HepG2 (cell line): ENCODE measurements around the gene LRRC45. TPM values are rescaled to one million over a fixed set of nuclear protein-coding genes. Genes with fewer than 3 reads are reported as not detected.

ENCODE experiments used
- BHLHE40 ChIP-seq: IDR thresholded peaks from 2 replicates; pipeline ENCODE4 v1.6.1; 2011; ENCODE audit warnings: low read length, improper control_type of control experiment
- CAMTA2 ChIP-seq: sonication (generic); formaldehyde crosslinking; IDR thresholded peaks from 2 replicates; pipeline ENCODE4 v1.4.0; 2020; ENCODE audit warnings: mild to moderate bottlenecking, missing genetic modification reagents, borderline replicate concordance
- ESRRA ChIP-seq: sonication (generic); formaldehyde crosslinking; IDR thresholded peaks from 2 replicates; pipeline ENCODE4 v1.5.1; 2020; ENCODE audit warnings: mild to moderate bottlenecking, low read depth, missing genetic modification reagents
- MEIS1 ChIP-seq: sonication (generic); formaldehyde crosslinking; IDR thresholded peaks from 2 replicates; pipeline ENCODE4 v1.9.0; 2021; ENCODE audit warnings: mild to moderate bottlenecking, missing genetic modification reagents, moderate library complexity, borderline replicate concordance
- MTA1 ChIP-seq: sonication (generic); formaldehyde crosslinking; IDR thresholded peaks from 2 replicates; pipeline ENCODE4 v1.4.0; 2020; ENCODE audit warnings: missing genetic modification reagents, mild to moderate bottlenecking, borderline replicate concordance
- NKX3-1 ChIP-seq: sonication (generic); formaldehyde crosslinking; IDR thresholded peaks from 2 replicates; pipeline ENCODE4 v1.5.0; 2020; ENCODE audit warnings: missing genetic modification reagents
- SMARCC2 ChIP-seq: fragments of 450-650 bp; IDR thresholded peaks from 2 replicates; pipeline ENCODE4 v1.6.1; 2017; ENCODE audit warnings: antibody characterized with exemption, mild to moderate bottlenecking
- SMC3 ChIP-seq: IDR thresholded peaks from 2 replicates; pipeline ENCODE4 v1.6.1; 2011; ENCODE audit warnings: low read length, improper control_type of control experiment
- SNAI1 ChIP-seq: sonication (generic); formaldehyde crosslinking; IDR thresholded peaks from 2 replicates; pipeline ENCODE4 v1.5.0; 2020; ENCODE audit warnings: mild to moderate bottlenecking, missing genetic modification reagents, borderline replicate concordance
- SRF ChIP-seq: IDR thresholded peaks from 2 replicates; pipeline ENCODE4 v1.6.1; 2011; ENCODE audit warnings: mild to moderate bottlenecking, low read depth, low read length, moderate library complexity
- SRY ChIP-seq: sonication (generic); formaldehyde crosslinking; IDR thresholded peaks from 2 replicates; pipeline ENCODE4 v1.8.0; 2022; ENCODE audit warnings: mild to moderate bottlenecking, missing genetic modification reagents
- XBP1 ChIP-seq: sonication (generic); formaldehyde crosslinking; IDR thresholded peaks from 2 replicates; pipeline ENCODE4 v1.5.0; 2020; ENCODE audit warnings: missing genetic modification reagents
- ZFP36 ChIP-seq: fragments of 150-350 bp; IDR thresholded peaks from 2 replicates; pipeline ENCODE4 v1.6.1; 2018; ENCODE audit warnings: borderline replicate concordance, low read length, low read depth; ENCODE audit not compliant: partially characterized antibody
- ZKSCAN5 ChIP-seq: sonication (generic); formaldehyde crosslinking; IDR thresholded peaks from 2 replicates; pipeline ENCODE4 v1.5.1; 2020; ENCODE audit warnings: mild to moderate bottlenecking, missing genetic modification reagents
- ZNF10 ChIP-seq: sonication (generic); formaldehyde crosslinking; IDR thresholded peaks from 2 replicates; pipeline ENCODE4 v1.4.0; 2020; ENCODE audit warnings: mild to moderate bottlenecking, low read depth, missing genetic modification reagents, borderline replicate concordance
- ZNF282 ChIP-seq: fragments of 450-650 bp; IDR thresholded peaks from 2 replicates; pipeline ENCODE4 v1.6.1; 2018; ENCODE audit not compliant: partially characterized antibody
- ZNF296 ChIP-seq: sonication (generic); formaldehyde crosslinking; conservative IDR thresholded peaks from 2 replicates; pipeline ENCODE4 v1.5.0; 2020; ENCODE audit warnings: mild to moderate bottlenecking, missing genetic modification reagents
- ZNF431 ChIP-seq: sonication (generic); formaldehyde crosslinking; IDR thresholded peaks from 2 replicates; pipeline ENCODE4 v1.9.0; 2022; ENCODE audit warnings: missing genetic modification reagents, low read depth, mild to moderate bottlenecking, borderline replicate concordance
- ZNF543 ChIP-seq: sonication (generic); formaldehyde crosslinking; IDR thresholded peaks from 2 replicates; pipeline ENCODE4 v1.4.0; 2020; ENCODE audit warnings: mild to moderate bottlenecking, missing genetic modification reagents
- ZNF556 ChIP-seq: sonication (generic); formaldehyde crosslinking; IDR thresholded peaks from 2 replicates; pipeline ENCODE4 v1.4.0; 2020; ENCODE audit warnings: mild to moderate bottlenecking, missing genetic modification reagents, borderline replicate concordance
- ZNF7 ChIP-seq: IDR thresholded peaks from 2 replicates; pipeline ENCODE4 v1.6.1; 2016; ENCODE audit warnings: missing biosample characterization, missing genetic modification reagents
- polyA plus RNA-seq, 8 experiments: library from polyadenylated mRNA; depleted of rRNA in 3 of 8; stranded (reverse) in 7 of 8; unstranded in 1 of 8; fragments of >200 nt; fragmentation: Illumina TruSeq in 4 of 8; extraction: Trizol in 4 of 8; gene quantifications; 2 replicates each; pipeline versions ENCODE4 v1.2.1 to v1.2.3, GENCODE V29; 2011 to 2016; ENCODE audit warnings: low read depth in 4 of 8, missing spikeins in 1 of 8, mixed read lengths in 1 of 8; ENCODE audit not compliant: insufficient read depth in 1 of 8
- total RNA-seq, 5 experiments: library from RNA; depleted of rRNA; stranded (reverse); fragments of >200 nt; fragmentation: Illumina TruSeq; extraction: Trizol; gene quantifications; 2 replicates each; pipeline ENCODE4 v1.2.3, GENCODE V29; 2016; ENCODE audit warnings: low read depth in 1 of 5
- TF ChIP-seq, protein P1 (sequence below): sonication (generic); formaldehyde crosslinking; IDR thresholded peaks from 2 replicates; pipeline ENCODE4 v1.4.0; 2020; ENCODE audit warnings: missing genetic modification reagents
- TF ChIP-seq, protein P2 (sequence below): sonication (generic); formaldehyde crosslinking; IDR thresholded peaks from 2 replicates; pipeline ENCODE4 v1.5.0; 2020; ENCODE audit warnings: missing genetic modification reagents
- TF ChIP-seq, protein P3 (sequence below): sonication (generic); formaldehyde crosslinking; IDR thresholded peaks from 2 replicates; pipeline ENCODE4 v1.5.0; 2020; ENCODE audit warnings: mild to moderate bottlenecking, missing genetic modification reagents
- TF ChIP-seq, protein P4 (sequence below): sonication (generic); formaldehyde crosslinking; IDR thresholded peaks from 2 replicates; pipeline ENCODE4 v1.4.0; 2020; ENCODE audit warnings: low read depth, mild to moderate bottlenecking, missing genetic modification reagents

LRRC45 gene
- total and polyA plus RNA-seq, 2 of the 13 experiments (the other 11 are each of a cell fraction or from before 2014, with no cell fraction given) = 11.6 to 48.1 TPM

DNA sequence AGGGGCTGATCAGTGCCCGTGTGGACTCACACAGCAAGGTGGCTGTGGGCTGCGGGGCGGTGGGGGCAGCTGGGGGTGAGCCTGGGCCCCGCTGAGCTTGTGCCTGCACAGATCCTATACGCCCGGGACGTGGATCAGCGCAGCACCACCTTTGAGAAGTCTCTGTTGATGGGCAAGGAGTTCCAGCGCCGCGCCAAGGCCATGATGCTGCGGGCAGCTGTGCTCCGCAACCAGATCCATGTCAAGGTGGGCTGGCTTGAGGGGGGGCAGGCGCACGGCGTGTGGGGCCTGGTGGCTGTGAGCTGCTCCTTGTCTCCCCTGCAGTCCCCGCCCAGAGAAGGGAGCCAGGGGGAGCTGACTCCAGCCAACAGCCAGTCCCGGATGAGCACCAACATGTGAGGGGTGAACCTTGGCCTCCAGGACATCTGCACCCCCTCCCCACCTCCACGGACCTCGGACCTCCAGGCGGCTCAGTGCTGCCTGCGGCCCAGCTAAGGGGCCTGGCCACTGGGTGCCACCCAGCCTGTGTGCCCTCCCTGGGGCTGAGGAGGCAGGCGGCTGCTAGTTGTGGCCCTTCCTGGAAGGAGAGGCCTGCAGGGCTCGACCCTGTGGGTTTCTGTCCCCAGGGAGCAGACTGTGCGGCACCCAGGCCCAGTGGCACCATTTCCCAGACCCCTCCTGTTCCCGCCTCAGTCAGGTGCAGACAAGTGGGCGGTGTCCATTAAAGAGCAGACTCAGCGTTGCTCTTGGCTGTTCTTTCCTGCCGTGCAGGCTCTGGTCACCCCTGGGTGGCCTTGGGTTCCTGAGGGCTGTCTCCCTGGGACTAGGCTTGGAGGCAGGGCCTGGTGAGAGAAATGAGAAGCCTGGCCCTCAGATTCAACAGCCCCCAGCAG lies 33.9 kb downstream of the LRRC45 start (continued):
- TF ChIP-seq, protein P1, sequence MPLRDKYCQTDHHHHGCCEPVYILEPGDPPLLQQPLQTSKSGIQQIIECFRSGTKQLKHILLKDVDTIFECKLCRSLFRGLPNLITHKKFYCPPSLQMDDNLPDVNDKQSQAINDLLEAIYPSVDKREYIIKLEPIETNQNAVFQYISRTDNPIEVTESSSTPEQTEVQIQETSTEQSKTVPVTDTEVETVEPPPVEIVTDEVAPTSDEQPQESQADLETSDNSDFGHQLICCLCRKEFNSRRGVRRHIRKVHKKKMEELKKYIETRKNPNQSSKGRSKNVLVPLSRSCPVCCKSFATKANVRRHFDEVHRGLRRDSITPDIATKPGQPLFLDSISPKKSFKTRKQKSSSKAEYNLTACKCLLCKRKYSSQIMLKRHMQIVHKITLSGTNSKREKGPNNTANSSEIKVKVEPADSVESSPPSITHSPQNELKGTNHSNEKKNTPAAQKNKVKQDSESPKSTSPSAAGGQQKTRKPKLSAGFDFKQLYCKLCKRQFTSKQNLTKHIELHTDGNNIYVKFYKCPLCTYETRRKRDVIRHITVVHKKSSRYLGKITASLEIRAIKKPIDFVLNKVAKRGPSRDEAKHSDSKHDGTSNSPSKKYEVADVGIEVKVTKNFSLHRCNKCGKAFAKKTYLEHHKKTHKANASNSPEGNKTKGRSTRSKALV (CRISPR knock-in tag) = no peak
- no peak for TF ChIP-seq CAMTA2 (CRISPR knock-in tag)
- peak; percentile 91 for TF ChIP-seq ZNF543 (CRISPR knock-in tag)
- peak; percentile 77; the same call in 1 of the 2 replicates for TF ChIP-seq MEIS1 (CRISPR knock-in tag)
- TF ChIP-seq ZNF282 = no peak
- no peak for TF ChIP-seq BHLHE40
- no peak for TF ChIP-seq ZNF10 (CRISPR knock-in tag)
- TF ChIP-seq, protein P2, sequence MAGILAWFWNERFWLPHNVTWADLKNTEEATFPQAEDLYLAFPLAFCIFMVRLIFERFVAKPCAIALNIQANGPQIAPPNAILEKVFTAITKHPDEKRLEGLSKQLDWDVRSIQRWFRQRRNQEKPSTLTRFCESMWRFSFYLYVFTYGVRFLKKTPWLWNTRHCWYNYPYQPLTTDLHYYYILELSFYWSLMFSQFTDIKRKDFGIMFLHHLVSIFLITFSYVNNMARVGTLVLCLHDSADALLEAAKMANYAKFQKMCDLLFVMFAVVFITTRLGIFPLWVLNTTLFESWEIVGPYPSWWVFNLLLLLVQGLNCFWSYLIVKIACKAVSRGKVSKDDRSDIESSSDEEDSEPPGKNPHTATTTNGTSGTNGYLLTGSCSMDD (CRISPR knock-in tag) = no peak
- TF ChIP-seq ESRRA (CRISPR knock-in tag) = peak; percentile 82
- 0 out of 2 replicates have a peak, but pooled peaks have one; percentile 43 for TF ChIP-seq ZNF431 (CRISPR knock-in tag)
- TF ChIP-seq XBP1 (CRISPR knock-in tag) = no peak
- TF ChIP-seq ZNF556 (CRISPR knock-in tag) = peak; percentile 78
- peak; percentile 97 for TF ChIP-seq MTA1 (CRISPR knock-in tag)
- TF ChIP-seq, protein P3, sequence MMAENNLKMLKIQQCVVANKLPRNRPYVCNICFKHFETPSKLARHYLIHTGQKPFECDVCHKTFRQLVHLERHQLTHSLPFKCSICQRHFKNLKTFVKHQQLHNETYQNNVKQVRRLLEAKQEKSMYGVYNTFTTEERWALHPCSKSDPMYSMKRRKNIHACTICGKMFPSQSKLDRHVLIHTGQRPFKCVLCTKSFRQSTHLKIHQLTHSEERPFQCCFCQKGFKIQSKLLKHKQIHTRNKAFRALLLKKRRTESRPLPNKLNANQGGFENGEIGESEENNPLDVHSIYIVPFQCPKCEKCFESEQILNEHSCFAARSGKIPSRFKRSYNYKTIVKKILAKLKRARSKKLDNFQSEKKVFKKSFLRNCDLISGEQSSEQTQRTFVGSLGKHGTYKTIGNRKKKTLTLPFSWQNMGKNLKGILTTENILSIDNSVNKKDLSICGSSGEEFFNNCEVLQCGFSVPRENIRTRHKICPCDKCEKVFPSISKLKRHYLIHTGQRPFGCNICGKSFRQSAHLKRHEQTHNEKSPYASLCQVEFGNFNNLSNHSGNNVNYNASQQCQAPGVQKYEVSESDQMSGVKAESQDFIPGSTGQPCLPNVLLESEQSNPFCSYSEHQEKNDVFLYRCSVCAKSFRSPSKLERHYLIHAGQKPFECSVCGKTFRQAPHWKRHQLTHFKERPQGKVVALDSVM (CRISPR knock-in tag) = peak; percentile 78
- no peak for TF ChIP-seq ZNF7 (CRISPR knock-in tag)
- TF ChIP-seq, protein P4, sequence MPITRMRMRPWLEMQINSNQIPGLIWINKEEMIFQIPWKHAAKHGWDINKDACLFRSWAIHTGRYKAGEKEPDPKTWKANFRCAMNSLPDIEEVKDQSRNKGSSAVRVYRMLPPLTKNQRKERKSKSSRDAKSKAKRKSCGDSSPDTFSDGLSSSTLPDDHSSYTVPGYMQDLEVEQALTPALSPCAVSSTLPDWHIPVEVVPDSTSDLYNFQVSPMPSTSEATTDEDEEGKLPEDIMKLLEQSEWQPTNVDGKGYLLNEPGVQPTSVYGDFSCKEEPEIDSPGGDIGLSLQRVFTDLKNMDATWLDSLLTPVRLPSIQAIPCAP (CRISPR knock-in tag) = no peak
- no peak for TF ChIP-seq SRY (CRISPR knock-in tag)
- no peak for TF ChIP-seq SRF
- peak; percentile 67 for TF ChIP-seq ZNF296 (CRISPR knock-in tag)
- peak; percentile 52; the same call in 1 of the 2 replicates for TF ChIP-seq SNAI1 (CRISPR knock-in tag)
- TF ChIP-seq ZFP36 = no peak
- TF ChIP-seq SMARCC2 = no peak
- TF ChIP-seq ZKSCAN5 = peak; percentile 27; the same call in 1 of the 2 replicates
- no peak for TF ChIP-seq NKX3-1 (CRISPR knock-in tag)
- TF ChIP-seq SMC3 = no peak
